COR-L47 (cell line): ENCODE results near the gene C2orf72.
"Not testable (repeated sequence)": the region's sequence is repeated elsewhere in the genome, so short reads cannot be mapped to it uniquely, and the experiment has no call there.

Experiments
- DNase-seq: peaks from one replicate; lab custom pipeline; 2025; lab: John Stamatoyannopoulos, UW

Gene C2orf72

GRCh38 chr2:231037202-231037730 lies at the start of gene C2orf72:
Gene C2orf72, plus strand, starts transcription at chr2:231037523. Its CDS starts 43 bp downstream, at chr2:231037566.
- no peak for DNase-seq

GRCh38 chr2:230989731-230990130 lies 47.6 kb upstream of the C2orf72 start:
- DNase-seq: no peak

- DNase-seq: no peak
Observed at GRCh38 chr2:230990131-230990898, 47.0 kb upstream of the C2orf72 start.

- no peak for DNase-seq
Observed at GRCh38 chr2:230990899-230991150, 46.5 kb upstream of the C2orf72 start.

DNA sequence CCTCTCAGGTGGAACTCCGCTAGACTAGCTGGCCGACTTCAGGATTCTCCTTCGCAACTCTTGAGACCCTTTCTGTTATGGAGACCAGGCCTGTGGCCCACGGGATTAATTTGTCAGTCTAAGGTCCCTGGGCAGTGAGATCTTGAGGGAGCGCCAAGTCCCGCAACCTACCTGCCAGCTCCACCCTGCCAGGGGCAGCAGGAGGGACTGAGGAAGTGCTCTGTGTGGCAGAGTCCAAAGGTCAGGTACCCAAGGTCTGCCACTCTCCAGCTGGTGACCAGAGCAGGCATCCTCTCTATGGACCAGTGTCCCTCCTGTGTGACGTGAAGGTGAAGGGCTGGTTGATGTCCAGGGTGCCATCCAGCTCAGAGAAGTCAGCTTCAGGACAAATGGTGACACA lies 45.7 kb upstream of the C2orf72 start:
- DNase-seq: no peak

DNA sequence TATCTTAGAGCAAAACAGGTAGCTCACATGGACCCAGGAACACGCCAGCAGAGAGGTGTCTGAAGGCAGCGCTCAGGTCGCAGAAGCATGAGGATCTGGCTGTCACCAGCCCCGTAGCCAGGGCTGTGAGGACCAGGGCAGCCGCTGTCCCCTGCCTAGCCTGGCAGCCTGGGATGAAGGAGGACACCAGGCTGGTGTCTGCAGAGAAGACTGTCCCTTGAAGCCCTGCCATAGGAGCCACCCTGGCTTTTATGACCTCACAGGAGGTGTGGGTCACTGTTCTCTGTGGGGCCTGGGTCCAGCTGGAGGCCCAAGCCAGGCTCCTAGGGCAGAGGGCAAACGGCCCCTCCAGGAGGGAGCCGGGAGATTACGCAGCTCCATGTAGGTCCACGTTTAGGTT lies 41.5 kb upstream of the C2orf72 start, which contains the start of gene SPATA3:
SPATA3 (plus strand) TSS at position 301 of the 400 bp plus-strand sequence. CDS start 113 bp downstream, outside the sequence.
- DNase-seq: no peak

- DNase-seq: no peak
Observed at GRCh38 chr2:230996661-230997060, 40.7 kb upstream of the C2orf72 start.

DNA sequence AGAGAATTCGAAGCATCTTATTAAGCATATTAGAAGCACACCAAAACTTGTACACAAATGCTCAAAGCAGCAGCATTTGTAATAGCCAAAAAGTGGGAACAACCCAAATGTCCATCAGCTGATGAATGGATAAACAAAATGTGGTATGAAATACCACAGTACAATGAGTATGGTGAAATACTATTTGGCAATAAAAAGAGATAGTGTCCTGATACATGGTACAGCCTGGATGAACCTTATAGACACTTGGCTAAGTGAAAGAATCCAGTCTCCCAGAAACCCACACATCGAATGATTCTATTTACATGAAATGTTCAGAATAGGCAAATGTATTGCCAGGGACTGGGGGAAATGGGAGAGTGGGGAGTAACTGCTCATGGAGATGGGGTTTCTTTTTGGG lies 38.4 kb upstream of the C2orf72 start:
- no peak for DNase-seq

GRCh38 chr2:230999477-230999876 lies 37.8 kb upstream of the C2orf72 start:
- DNase-seq: no peak

DNA sequence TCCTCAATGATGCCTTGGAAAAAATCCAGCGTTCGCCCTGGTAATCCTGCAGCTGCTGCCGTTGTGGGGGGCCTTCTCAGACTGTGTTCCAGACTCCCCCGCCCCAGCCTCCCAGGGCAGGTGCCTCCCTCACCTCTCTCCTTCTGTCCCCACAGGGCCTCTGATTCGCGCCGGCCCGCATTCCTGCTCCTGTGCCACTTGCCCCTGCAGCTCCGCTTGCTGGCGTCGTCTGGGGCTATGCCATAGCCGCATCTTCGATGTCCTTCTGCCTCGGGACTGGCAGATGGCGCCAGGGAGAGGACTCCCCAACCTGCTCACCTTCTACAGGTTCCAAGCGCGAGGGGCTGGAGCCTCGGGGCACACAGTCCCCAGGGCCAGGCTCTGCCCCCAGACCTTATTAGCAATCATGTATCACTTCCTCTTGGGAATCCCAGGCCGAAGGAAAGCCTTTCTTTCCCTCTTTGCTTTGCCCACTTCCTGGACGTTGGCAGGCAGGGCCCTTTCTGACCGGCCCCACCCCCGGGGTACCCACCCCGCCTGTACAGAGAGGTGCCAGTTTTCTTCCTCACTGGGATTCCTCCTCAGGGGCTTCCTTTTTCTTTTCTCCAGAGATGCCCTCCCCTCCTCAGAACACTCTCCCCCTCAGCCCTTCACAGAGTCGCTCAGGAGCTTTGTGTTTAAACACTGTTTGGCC lies 37.0 kb upstream of the C2orf72 start:
- DNase-seq: no peak

DNA sequence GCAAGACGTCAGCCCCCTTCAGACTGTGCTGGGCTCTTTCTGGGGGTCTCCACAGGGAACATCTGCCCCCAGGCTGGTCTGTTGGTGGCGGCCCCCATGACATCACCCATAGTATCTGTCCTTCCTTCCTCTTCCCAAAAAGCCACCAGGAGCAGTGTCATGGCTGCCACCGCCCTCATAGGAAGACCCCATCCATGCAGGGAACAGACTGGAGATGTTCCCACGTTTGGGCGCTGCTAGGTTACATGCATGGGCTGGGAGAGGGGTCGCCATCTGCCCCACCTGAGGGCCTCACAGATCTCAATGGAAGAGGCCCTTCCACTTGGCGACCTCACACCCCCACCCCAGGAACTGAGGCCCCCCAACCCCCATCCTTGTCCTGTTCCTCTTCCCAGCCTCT lies 36.3 kb upstream of the C2orf72 start:
- DNase-seq: no peak

GRCh38 chr2:231001921-231002320 lies 35.4 kb upstream of the C2orf72 start:
- DNase-seq: no peak

DNA sequence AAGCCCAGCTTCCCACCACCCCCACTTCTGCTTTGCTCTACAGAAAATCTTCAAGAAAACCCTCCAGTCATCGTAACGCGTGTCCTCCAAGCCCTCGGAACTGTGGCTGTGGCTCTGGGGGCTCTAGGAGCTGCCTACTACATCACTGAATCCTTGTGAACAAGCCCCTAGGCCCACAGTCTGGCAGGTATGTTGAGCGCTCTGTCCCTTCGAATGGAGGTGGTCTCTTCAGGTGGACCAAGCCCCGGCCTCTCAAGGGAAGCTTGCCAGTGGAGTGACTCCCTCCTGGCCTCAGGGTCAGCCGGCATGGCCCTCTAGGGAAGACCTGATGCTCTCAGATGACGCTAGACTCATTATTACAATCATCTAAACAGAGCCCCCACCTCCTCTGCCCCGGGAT lies 34.7 kb upstream of the C2orf72 start:
- DNase-seq: no peak

- no peak for DNase-seq
Observed at GRCh38 chr2:231003186-231003585, 34.1 kb upstream of the C2orf72 start.

DNA sequence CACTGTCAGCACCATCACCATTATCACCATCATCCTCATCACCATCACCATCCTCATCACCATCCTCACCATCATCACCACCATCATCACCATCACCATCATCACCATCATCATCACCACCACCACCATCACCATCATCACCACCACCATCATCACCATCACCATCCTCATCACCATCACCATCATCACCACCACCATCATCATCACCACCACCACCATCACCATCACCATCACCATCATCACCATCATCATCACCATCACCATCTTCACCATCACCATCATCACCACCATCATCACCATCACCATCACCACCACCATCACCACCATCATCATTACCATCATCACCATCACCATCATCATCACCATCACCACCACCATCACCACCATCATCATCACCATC lies 32.4 kb upstream of the C2orf72 start:
- not testable (repeated sequence) for DNase-seq

GRCh38 chr2:231007286-231008098 lies 29.8 kb upstream of the C2orf72 start:
- no peak for DNase-seq

DNA sequence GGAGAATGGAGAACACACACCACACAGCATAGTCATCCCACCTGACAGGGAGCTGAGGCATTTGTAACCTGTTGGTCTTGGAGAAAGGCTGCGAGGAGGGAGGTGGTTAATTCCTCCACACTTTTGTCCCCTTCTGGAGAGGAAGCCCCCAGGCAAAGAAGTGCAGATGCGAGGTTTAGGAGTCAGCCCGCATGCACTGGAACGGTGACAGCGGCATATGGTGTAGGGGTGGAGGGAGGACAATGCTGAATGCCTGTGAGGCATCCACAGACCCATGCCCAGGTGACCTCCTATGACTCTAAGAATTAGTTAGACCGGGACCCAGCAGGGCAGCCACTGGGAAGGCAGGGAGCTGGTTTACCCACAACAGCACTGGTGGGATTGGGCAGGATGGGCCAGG lies 29.2 kb upstream of the C2orf72 start:
- no peak for DNase-seq

- DNase-seq: no peak
Observed at GRCh38 chr2:231009236-231009919, 27.9 kb upstream of the C2orf72 start.

GRCh38 chr2:231010201-231010730 lies 27.1 kb upstream of the C2orf72 start:
- no peak for DNase-seq

DNA sequence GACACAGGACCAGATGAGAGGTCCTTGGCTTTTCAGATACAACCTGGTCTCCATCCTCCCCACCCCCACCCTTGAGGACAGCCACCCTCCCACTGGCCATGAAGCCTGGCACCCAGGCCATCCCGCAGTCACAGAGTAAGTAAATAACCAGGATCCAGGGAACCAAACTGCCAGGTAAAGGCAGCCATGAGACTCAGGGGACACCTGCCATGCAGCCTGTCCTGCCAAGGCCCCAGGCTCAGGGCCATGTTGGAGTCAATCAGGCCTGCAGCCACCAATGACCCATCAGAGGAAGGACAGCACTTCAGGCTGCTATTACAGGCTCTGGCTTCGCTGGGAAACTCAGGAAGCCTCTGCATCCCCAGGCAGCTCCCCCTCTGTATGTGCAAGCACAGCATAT lies 25.8 kb upstream of the C2orf72 start:
- DNase-seq: no peak

- no peak for DNase-seq
Observed at GRCh38 chr2:231012463-231012862, 24.9 kb upstream of the C2orf72 start.

GRCh38 chr2:231013820-231014219 lies 23.5 kb upstream of the C2orf72 start:
- no peak for DNase-seq
